Stimulated activated CD8-positive, alpha-beta memory T cell treated with anti-CD3 and anti-CD28 coated beads, Interleukin-4, amount 100 ng/mL, for 48 hours (primary cell): ENCODE results near the gene CXCL14.

Experiments used
- DNase-seq: peaks from one replicate; pipeline ENCODE4 v3.0.0-alpha.2; 2020

Gene CXCL14, protein sequence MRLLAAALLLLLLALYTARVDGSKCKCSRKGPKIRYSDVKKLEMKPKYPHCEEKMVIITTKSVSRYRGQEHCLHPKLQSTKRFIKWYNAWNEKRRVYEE

GRCh38 chr5:135578685-135579341 is at the start of gene CXCL14:
CXCL14 (minus strand) TSS chr5:135578991; CDS start chr5:135578778, 213 bp downstream.
- DNase-seq, result peak; percentile 29

DNA sequence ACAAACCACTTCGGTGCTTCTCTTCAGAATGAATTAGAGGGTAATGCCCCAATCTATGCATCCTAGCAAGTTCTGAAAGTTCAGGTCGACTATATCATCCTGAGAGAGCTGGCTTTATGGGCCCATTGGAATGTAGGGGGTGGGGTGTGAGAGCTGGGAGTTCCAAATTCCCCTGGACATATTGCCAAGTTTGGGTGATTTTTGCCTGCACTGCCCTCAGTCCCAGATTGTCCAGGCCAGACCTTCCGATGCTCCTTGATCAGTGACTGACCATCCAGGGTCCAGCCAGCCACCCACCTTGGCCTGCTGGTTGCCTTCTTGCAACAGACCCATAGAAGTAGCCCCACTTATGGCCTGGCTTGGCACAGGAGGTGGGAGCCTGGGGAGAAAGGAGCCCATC is 47.8 kb upstream of the CXCL14 start:
- DNase-seq, result no peak

- no peak for DNase-seq
Observed at GRCh38 chr5:135625961-135626360, 47.2 kb upstream of the CXCL14 start.

GRCh38 chr5:135625486-135625885 is 46.7 kb upstream of the CXCL14 start:
- no peak for DNase-seq

- DNase-seq, result no peak
Observed at GRCh38 chr5:135625061-135625460, 46.3 kb upstream of the CXCL14 start.

DNA sequence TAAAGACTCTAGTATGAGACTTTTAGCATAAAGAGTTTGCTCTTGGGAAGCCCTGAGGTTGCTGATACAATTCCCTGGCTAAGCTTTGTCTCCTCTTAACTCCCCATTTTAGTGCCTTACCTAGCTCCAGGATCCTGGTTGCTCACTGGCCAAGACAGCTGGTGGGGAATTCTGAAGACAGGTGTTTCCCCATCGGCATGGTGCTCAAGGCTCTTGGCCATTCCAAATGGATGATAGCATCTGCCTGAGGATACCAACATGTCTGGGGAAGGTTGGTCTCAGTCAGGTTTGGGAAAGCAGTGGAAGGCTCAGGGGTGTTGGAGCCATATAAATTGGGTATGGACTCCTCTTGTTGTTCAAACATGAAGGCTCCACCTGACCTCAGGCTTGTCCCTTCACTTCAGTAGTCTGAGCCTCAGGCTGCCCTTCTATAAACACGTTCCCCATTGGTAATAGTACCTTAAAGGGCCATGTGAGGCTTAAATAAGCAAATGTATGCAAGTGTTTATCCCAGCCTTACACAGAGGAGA is 44.5 kb upstream of the CXCL14 start:
- DNase-seq, result no peak

DNA sequence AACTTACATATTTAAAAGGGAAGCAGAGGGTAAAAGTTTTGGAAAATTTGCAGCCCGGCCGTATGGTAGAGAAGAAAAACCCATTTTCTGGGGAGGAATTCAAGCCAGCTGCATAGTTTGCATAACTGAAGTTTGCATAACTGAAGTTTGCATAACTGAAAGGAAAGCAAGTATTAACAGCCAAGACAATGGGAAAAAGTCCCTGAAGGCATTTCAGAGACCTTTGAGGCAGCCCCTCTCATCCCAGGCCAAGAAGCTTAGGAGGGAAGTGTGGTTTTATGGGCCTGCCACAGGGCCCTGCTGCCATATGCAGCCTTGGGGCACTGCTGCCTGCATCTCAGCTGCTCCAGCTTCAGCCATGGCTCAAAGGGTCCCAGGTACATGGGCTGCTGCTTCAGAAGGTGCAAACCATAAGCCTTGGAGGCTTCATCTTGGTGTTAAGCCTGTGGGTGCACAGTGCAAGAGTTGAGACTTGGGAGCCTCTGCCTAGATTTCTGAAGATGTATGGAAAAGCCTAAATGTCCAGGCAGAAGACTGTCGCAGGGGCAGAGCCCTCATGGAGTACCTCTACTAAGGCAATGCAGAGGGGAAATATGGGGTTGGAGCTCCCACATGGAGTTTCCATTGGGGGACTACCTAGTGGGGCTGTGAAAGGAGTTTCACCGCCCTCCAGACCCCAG is 36.9 kb upstream of the CXCL14 start:
- no peak for DNase-seq

DNA sequence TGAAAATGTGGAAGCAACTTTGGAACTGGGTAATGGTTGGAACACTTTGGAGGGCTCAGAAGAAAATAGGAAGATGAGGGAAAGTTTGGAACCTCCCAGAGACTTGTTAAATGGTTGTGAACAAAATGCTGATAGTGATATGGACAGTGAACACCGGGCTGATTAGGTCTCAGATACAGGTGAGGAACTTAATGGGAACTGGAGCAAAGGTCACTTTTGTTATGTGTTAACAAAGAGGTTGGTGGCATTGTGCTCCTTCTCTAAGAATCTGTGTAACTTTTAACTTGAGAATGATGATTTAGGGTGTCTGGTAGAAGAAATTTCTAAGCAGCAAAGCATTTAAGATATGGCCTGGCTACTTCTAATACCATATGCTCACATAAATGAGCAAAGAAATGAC is 36.4 kb upstream of the CXCL14 start:
- no peak for DNase-seq

DNA sequence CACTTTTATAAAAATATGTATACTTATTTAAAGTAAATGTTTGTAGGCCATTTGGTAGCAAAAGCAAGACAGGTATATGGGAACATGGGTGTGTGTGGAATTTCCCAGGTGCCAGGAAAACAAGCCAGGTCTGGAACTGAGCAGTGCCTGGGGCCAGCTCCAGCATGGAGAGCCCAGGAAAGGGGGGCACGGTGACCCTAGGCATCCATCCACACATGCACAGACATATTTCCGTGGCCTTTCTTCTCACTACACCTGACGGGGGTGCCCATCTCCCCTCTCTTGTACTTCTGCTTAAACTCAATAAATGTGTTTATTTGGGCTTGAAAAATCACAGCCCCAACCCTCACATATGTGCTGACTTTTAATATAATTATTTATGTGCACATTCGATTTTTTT is 31.2 kb upstream of the CXCL14 start:
- DNase-seq, result no peak

DNA sequence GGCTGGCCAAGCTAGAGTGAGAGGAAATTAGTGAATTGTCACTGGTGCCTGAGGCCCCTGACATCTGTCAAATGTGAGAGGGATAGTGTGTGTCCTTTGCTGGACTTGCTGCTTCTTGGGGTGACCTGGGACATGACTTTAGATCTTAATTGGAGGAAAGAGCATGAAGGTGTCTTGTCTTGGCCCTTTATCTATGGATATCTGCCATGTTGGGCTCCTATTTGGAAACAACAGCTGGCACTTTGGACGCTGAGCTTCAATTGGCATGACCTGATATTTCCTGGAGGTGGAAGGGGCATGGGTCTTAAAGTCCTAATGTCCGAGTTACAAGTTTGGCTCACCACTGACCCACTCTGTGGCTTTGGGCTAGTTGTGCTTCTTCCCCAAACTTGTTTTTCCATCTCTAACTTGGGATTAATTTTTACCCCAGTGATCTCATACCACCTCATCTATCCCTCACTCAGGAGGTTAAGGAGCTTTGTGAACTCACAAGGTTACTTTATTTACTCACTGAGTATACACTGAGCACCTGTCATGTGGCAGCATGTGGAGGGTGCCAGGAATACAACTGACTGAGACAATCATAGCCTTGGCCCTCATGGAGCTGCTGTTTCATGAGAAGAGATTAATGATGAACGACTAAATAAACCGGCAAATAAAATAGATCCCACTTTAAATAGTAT is 30.1 kb upstream of the CXCL14 start:
- no peak for DNase-seq

GRCh38 chr5:135608361-135608760 is 29.6 kb upstream of the CXCL14 start:
- DNase-seq, result no peak

DNA sequence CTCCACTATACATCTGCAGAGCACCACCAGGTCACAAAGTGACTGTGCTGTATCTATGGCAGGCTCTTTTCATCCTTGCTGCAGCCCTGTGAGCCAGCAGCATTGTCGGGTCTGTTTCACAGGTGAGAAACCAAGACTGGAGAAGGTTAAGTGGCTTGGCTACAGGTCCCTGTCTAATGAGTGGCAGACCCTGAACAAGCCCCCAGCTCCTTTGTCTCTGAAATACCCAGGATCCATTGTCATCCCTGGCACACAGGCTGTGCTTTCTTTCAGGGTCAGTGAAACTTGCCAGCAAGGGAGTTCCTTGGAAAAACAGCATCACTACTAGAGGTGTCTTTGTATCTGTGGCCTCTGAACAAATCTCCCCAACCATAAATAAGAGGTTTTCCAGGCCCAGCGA is 27.6 kb upstream of the CXCL14 start:
- DNase-seq, result no peak

- no peak for DNase-seq
Observed at GRCh38 chr5:135605221-135605620, 26.4 kb upstream of the CXCL14 start.

GRCh38 chr5:135604056-135604455 is 25.3 kb upstream of the CXCL14 start:
- no peak for DNase-seq

GRCh38 chr5:135602882-135603721 is 24.3 kb upstream of the CXCL14 start:
- DNase-seq, result no peak

- DNase-seq, result no peak
Observed at GRCh38 chr5:135601466-135601865, 22.7 kb upstream of the CXCL14 start.

DNA sequence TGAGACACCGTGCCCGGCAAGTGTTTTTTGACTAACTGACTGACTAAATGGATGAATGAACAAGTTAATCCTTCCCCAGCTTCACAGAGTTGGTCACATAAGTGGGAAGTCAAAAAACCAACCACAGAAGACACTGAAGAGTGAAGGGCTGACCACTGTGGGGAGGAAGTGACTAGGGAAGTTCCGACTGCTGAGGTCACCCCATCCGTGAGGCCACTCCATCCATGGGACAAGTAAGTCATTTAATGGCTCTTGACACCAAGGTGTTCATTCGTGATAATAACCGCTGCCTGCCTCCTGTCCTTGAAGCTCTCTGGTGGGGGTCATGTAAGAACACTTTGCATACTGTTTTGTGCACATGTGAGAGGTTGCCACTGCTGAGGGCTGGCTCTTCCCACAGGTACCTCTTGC is 22.2 kb upstream of the CXCL14 start:
- DNase-seq, result no peak

DNA sequence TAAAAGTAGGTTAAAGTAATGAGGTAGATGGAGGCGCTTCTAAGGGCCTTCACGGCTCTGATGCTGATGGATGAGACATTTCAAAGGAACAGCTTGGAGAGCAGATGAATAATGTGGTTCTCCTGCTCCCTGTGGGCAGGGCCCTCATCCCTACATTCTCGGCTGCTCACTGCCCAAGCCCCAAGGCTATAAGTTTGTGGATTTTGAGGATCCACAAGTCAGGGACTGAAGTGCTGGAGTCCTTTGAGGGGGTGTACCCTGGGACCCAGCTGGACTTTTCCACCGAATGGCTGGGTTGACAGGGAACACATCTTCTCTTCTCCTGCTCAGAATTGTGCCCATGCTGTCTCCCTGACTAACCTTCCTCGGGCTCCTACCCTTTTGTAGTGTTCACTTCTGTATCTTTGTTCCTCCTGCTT is 21.4 kb upstream of the CXCL14 start:
- no peak for DNase-seq

- DNase-seq, result no peak
Observed at GRCh38 chr5:135599421-135600151, 20.8 kb upstream of the CXCL14 start.

- DNase-seq, result no peak
Observed at GRCh38 chr5:135598691-135599395, 20.1 kb upstream of the CXCL14 start.

GRCh38 chr5:135596788-135597187 is 18.0 kb upstream of the CXCL14 start:
- no peak for DNase-seq
